Activated naive CD4-positive, alpha-beta T cell (primary cell): ENCODE measurements around the gene FXYD7.
"Not testable (repeated sequence)": the region's sequence is repeated elsewhere in the genome, so short reads cannot be mapped to it uniquely, and the experiment has no call there.

Experiments
- DNase-seq, 4 experiments: peaks; one replicate each; lab custom pipeline; 2025; lab: John Stamatoyannopoulos, UW

The FXYD7 gene

GRCh38 chr19:35143231-35143715, at the start of gene FXYD7:
FXYD7 (plus strand) TSS chr19:35143255; CDS start chr19:35143334, 79 bp downstream.
- DNase-seq = no peak

- DNase-seq = no peak
These were observed 49.6 kb upstream of the FXYD7 start for GRCh38 chr19:35093430-35093829.

- no peak for DNase-seq
These were observed 49.0 kb upstream of the FXYD7 start for GRCh38 chr19:35093941-35094647.

- DNase-seq = no peak
These were observed 48.4 kb upstream of the FXYD7 start for GRCh38 chr19:35094656-35095055.

- no peak for DNase-seq
These were observed 47.2 kb upstream of the FXYD7 start for GRCh38 chr19:35095667-35096368.

- DNase-seq = no peak
These were observed 44.5 kb upstream of the FXYD7 start for GRCh38 chr19:35098413-35099049.

- DNase-seq = no peak
These were observed 43.7 kb upstream of the FXYD7 start for GRCh38 chr19:35099155-35099896.

- DNase-seq = no peak
These were observed 43.2 kb upstream of the FXYD7 start for GRCh38 chr19:35099897-35100275.

GRCh38 chr19:35100588-35101533, 42.2 kb upstream of the FXYD7 start:
- no peak for DNase-seq

GRCh38 chr19:35101949-35102348, 41.1 kb upstream of the FXYD7 start:
- not testable (repeated sequence) for DNase-seq

- DNase-seq = not testable (repeated sequence)
These were observed 39.4 kb upstream of the FXYD7 start for GRCh38 chr19:35103614-35104013.

- DNase-seq = no peak
These were observed 38.7 kb upstream of the FXYD7 start for GRCh38 chr19:35104361-35104760.

- no peak for DNase-seq
These were observed 38.0 kb upstream of the FXYD7 start for GRCh38 chr19:35105047-35105410.

GRCh38 chr19:35105411-35106290, 37.4 kb upstream of the FXYD7 start:
- no peak for DNase-seq

GRCh38 chr19:35106291-35106583, 36.8 kb upstream of the FXYD7 start:
- DNase-seq = no peak

GRCh38 chr19:35106898-35107541, 36.0 kb upstream of the FXYD7 start:
- no peak for DNase-seq

- DNase-seq = no peak
These were observed 35.5 kb upstream of the FXYD7 start for GRCh38 chr19:35107545-35107944.

GRCh38 chr19:35108730-35109129, 34.3 kb upstream of the FXYD7 start:
- DNase-seq = no peak

GRCh38 chr19:35109395-35110112, 33.5 kb upstream of the FXYD7 start:
- no peak for DNase-seq
